ENCODE data around the gene KLHDC4. TPM values are rescaled to one million over a fixed set of nuclear protein-coding genes. Genes with fewer than 3 reads are reported as not detected.
"Not testable (repeated sequence)": the region's sequence is repeated elsewhere in the genome, so short reads cannot be mapped to it uniquely, and the experiment has no call there.

The KLHDC4 gene
- total RNA-seq, 1 experiment from 2014 or later, result 28.7 TPM

DNA sequence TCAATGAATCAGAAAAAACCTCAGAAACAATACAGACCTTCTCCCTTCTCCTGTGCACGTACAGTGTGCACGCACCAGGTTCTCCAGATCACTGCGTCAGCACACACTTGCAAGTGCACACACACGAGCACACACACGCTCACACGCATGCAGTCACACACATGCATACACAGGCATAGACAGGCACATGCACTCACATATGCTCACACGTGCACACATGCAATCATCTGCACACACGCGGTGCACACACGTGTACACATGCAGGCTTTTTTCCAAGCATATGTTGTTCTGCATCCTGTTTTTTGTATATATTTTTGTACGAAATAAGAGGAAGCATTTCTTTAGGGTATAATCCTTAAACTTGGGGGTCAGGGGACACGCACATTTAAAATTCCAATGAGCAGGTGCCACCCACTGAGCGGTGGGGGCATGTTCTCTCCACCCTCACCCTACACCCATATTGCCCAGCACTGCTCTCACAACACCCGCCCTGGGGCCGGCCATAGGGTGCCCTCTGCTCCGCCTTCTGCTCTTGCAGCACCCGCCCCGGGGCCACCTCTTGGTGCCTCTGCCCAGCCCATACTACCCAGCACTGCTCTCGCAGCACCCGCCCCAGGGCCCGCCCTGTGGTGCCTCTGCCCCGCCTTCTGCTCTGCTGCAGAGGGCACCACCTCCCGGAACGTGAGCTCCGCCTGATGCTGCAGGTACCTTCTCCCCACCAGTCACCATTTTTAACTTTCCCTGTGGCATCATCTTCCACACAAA lies 20.9 kb downstream of the KLHDC4 start:
- DNase-seq (ENCODE audit: low read depth), result no peak

DNA sequence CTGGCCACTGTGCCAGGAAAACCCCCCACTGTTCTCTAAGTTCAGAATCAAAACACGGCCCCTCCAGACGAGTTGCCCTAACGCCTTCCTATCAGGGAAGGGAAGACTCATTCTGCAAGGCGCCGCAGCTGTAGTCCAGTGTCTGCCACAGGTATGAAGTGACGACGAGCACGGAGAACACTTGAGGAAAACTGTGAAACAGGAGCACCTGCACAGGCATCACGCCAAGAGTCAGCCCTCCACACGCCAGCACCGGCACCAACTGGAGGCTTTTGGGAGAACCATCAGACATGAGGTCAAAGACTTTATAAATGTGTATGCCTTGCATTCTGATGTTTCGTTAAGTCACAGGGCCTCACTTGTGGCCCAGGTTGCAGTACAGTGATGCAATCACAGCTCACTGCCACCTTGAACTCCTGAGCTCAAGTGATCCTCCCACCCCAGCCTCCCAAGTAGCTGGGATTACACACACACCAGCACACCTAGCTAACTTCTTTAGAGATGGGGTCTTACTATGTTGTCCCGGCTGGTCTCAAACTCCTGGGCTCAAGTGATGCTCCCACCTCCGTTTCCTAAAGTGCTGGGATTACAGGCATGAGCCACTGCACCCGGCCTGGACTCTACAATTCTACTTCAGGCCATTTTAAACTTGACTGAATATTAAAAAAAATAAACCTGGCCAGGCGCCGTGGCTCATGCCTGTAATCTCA lies 22.9 kb downstream of the KLHDC4 start:
- DNase-seq (ENCODE audit: low read depth), result no peak

- DNase-seq (ENCODE audit: low read depth), result no peak
Measured at GRCh38 chr16:87741700-87742415, 23.9 kb downstream of the KLHDC4 start.

DNA sequence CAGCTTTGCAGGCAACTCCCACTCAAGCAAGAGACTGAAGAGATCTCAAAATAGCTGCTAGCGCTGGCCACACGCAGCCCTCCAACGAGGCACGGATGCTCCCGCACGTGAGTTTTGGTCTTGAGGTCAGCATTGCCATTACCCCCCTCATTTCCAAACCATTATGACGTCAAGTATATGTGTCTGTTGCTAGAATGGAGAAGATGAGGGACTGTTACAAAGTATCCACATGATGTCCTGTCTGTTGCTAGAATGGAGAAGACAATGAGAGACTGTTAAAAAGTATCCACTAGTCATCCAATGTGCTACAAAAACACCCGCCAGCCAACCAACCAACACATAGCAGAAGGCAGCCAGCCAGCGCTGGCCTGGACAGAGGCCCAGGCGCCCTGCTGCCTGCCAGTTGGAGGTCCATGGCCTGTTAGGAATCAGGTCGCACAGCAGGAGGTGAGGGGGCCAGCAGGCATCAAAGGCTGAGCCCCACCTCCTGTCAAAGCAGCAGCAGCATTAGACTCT lies 24.8 kb downstream of the KLHDC4 start:
- DNase-seq (ENCODE audit: low read depth), result no peak

DNA sequence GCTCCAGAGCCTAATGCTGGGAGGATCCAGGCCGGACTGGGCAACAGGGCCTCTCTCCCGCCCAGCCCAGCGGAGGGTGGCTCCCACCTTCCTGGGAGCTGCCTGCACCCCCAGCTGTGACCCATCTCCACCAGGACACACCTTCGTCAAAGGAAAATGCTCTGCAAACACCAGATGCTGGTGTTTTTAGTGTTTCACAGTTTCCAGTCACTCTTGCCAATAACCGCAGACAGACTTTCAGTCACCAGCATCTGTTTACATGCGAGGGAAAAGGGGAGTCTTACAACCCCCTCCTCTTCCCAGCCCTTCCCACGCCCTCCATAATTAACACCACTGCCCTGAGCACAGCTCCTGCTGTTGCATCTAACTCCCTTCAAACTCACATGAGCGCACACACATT lies 25.3 kb downstream of the KLHDC4 start:
- DNase-seq (ENCODE audit: low read depth), result no peak

GRCh38 chr16:87739801-87740200 lies 26.0 kb downstream of the KLHDC4 start:
- DNase-seq (ENCODE audit: low read depth), result no peak

- no peak for DNase-seq (ENCODE audit: low read depth)
Measured at GRCh38 chr16:87736008-87736382, 29.8 kb downstream of the KLHDC4 start.

DNA sequence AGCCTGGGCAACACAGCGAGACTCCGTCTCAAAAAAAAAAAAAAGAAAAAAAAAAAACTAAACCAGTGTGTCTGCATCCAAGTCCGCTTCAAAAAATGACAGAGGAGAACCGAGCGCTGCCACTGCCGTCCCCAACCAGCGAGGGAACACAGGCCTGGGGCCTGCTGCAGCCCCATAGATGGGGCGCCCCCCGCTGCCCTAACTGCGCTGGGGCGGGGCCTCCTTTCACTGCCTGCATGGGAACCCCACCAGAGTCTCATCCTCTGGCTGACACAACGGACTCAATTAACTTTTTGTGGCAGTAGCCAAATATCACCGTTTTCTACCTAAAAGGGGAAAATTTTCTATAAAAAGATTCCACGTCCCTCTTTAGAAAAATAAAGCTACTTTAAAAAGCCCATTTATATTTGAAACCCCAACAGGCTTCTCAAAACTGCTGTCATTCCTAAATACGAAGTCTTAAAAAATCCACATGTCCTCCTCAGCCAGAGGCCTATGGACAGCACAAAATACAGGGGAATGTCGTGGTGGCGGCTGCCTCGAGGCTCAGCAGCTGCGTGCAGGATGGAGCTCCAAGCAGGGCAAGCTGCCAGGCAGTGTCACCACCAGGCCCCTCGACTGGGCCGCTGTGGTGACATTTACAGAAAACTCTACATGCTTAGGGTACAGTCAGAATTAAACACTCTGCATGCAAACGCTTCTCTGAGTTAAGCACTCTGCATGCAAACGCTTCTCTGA lies 30.3 kb downstream of the KLHDC4 start:
- DNase-seq (ENCODE audit: low read depth), result no peak

DNA sequence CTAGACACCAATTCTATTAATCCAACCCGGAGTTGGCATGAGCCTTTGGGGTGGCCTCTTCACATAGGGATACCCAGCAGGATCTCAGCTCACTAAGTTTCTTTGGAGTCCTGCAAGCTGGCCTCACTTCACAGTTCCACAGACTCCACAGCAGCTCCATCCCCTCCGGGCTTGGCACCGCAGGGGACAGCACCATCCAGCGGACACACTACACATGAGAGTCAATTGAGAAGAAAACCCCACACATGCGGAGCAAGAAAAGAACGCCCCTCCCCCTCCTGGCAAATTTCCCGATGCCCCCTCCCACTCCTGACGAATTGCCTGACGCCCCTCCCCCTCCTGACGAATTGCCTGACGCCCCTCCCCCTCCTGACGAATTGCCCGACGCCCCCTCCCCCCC lies 31.1 kb downstream of the KLHDC4 start:
- no peak for DNase-seq (ENCODE audit: low read depth)

GRCh38 chr16:87733190-87733589 lies 32.6 kb downstream of the KLHDC4 start:
- DNase-seq (ENCODE audit: low read depth), result no peak

DNA sequence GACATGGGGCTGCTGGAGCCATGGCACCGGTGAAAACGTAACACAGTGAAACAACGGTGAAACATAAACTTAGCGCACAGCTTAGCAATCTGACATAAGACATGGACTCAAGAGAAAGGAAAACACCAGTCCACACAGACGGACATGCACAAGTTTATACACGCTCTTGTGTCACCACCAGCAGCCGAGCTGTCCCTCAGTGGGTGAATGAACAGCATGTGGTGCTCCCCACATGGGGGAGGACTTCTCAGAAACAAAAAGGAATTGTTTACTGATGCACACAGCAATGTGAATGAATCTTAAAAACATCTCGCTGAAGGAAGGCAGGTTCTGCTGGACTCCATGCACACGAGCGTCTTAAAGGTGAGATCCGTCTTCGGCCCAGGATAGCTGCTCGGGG lies 34.2 kb downstream of the KLHDC4 start:
- DNase-seq (ENCODE audit: low read depth), result no peak

DNA sequence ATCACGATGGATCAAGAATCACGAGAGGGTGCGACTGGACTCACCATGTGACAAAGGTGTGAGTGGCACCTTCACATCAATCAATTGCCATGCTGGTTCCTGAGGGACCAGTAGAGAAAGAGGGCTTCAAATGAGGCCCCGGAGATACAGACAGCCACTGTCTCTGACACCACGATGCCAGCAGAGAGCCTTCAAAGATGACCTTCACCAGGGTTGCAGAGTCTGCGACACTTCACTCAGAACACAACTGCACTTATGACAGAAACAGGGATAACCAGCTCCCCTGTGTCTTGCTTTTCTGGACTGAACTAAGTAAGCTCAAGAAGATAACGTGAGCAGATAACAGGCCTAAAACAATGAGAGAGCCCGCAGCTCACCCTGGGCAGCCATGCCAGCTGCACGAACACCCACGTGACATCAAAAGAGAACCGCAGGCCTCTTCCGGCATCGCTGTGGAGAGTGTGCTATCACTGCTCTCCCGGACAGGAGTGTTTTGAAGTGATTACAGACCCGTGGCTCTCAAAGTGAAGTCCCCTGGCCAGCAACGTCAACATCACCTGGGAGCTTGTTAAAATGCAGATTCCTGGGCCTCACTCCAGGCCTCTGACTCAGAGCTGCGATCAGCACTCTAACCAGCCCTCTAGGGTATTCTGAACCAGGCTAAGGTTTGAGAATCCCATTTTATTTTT lies 36.4 kb downstream of the KLHDC4 start:
- no peak for DNase-seq (ENCODE audit: low read depth)

DNA sequence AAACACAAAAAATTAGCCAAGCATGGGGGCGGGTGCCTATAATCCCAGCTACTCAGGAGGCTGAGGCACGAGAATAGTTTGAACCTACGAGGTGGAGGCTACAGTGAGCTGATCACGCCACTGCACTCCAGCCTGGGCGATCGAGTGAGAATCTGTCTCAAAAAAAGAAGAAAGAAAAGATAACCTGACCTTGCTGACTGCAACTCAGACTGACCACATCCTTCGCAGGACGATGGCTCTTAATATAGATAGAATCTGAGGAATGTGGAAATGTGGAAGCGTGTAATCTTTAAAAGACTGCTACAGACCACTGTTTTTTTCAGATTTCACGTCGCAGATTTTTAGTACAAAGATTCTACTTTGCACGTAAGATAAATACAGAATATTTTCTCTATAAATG lies 37.8 kb downstream of the KLHDC4 start:
- no peak for DNase-seq (ENCODE audit: low read depth)

DNA sequence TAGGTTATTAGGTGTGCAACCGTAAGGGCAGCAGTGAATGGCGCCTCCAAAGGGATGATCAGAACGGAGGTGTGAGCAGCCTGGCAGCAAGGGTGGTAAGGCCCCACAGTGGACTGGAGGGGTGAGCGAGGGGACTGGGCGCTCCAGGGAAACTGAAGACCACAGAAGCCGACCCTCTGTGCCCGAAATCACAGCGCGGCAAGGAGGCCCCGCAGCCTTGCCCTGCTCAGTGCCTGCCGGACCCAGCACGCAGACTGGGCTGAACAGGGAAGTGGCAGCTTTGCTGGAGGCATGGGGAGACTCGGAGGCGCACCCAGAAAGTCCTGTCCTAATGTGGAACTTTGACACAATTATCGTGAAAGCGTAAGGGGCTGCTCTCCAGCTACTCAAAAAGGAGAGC lies 38.4 kb downstream of the KLHDC4 start:
- no peak for DNase-seq (ENCODE audit: low read depth)

DNA sequence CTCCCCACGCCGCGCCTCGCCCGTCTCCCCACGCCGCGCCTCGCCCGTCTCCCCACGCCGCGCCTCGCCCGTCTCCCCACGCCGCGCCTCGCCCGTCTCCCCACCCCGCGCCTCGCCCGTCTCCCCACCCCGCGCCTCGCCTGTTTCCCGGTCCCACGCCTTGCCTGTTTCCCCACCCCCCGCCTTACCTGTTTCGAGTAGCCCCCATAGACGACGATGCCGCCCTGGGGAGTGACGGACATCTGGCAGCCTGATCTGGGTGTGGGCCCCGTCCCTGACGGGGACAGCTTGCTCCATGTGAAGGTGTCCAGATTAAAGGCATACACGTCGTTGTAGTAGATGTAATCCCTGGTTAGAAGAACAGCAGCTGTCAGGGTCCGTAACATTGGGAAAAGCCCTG lies 39.2 kb downstream of the KLHDC4 start:
- DNase-seq (ENCODE audit: low read depth), result not testable (repeated sequence)

GRCh38 chr16:87725596-87726235 lies 40.1 kb downstream of the KLHDC4 start:
- DNase-seq (ENCODE audit: low read depth), result peak; percentile 63

GRCh38 chr16:87724490-87725291 lies 41.1 kb downstream of the KLHDC4 start:
- peak; percentile 86 for DNase-seq (ENCODE audit: low read depth)

DNA sequence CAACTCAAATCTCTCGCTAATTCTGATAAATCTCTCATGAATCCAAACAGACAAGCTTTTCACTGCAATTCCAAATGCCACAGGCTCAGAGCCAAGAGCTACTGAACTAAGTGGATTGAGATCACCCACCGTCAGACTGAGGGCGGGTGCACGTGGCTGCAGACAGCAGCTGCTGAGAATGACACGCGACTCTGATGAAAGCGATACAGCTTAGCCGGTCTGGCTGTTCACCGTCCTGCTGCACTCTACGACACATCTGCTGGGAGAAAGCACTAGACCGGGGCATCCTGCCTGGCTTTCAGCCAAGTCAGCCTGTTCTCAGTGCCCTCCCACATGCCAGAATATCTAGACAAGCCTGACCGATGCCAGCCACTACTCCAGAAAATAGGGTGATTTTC lies 42.6 kb downstream of the KLHDC4 start:
- no peak for DNase-seq (ENCODE audit: low read depth)

GRCh38 chr16:87722590-87723225 lies 43.1 kb downstream of the KLHDC4 start:
- DNase-seq (ENCODE audit: low read depth), result no peak

Measured in HT1080 (cell line).